ENCODE results near the gene CPNE6. TPM values are rescaled to one million over a fixed set of nuclear protein-coding genes. Genes with fewer than 3 reads are reported as not detected.

The CPNE6 gene
- total RNA-seq, 2 donors from 2014 or later: not detected

DNA sequence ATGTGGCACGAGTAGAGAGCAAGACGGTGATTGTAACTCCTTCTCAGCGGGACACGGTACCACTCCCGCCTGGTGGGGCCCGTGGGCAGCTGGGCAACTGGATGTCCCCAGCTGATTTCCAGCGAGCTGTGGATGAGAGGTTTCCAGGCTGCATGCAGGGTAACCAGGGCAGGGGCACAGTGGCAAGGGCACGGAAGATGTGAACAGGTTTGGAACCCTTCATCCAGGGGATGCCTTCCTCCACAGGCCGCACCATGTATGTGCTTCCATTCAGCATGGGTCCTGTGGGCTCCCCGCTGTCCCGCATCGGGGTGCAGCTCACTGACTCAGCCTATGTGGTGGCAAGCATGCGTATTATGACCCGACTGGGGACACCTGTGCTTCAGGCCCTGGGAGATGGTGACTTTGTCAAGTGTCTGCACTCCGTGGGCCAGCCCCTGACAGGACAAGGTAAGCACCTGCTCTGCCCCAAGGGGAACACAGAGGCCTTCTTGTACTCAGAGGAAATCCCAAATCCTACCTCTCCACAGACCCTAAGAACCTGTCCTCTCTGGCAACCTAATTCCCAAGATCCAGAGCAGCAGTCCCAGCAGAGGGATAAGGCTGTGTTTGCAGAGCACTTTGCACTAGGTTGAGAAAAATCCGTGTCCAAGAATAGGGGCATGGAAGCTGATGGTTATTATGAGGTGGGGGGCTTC lies 27.0 kb downstream of the CPNE6 start:
- 87 to 88% methylated on average over 11 to 15 of the region's 16 CpGs for WGBS, 2 donors
- Histone ChIP-seq H3K36me3 (replicated peaks in 1 of 2; ENCODE audit: insufficient read depth in 1 of 2, low read depth in 2 of 2) (peaks cover 0 to under 1% of the 10 kb centered on the region in 2 donors), H3K4me1 (peaks cover 57% of the 10 kb centered on the region), H3K27me3 (no peaks in the 10 kb centered on the region), H3K9me3 (no peaks in the 10 kb centered on the region), H3K27ac (peak overlapping the region; percentile 56 to 82 (median 71)), H3K4me3 (no peak overlapping the region)
- no peak for ATAC-seq
- DNase-seq: no peak
- intact Hi-C loops (cut with DNase I): no loop called here
- no peak for TF ChIP-seq POLR2A (IDR thresholded peaks at IDR 0.05)
- TF ChIP-seq, protein P1, sequence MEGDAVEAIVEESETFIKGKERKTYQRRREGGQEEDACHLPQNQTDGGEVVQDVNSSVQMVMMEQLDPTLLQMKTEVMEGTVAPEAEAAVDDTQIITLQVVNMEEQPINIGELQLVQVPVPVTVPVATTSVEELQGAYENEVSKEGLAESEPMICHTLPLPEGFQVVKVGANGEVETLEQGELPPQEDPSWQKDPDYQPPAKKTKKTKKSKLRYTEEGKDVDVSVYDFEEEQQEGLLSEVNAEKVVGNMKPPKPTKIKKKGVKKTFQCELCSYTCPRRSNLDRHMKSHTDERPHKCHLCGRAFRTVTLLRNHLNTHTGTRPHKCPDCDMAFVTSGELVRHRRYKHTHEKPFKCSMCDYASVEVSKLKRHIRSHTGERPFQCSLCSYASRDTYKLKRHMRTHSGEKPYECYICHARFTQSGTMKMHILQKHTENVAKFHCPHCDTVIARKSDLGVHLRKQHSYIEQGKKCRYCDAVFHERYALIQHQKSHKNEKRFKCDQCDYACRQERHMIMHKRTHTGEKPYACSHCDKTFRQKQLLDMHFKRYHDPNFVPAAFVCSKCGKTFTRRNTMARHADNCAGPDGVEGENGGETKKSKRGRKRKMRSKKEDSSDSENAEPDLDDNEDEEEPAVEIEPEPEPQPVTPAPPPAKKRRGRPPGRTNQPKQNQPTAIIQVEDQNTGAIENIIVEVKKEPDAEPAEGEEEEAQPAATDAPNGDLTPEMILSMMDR (IDR thresholded peaks at IDR 0.05): no peak

DNA sequence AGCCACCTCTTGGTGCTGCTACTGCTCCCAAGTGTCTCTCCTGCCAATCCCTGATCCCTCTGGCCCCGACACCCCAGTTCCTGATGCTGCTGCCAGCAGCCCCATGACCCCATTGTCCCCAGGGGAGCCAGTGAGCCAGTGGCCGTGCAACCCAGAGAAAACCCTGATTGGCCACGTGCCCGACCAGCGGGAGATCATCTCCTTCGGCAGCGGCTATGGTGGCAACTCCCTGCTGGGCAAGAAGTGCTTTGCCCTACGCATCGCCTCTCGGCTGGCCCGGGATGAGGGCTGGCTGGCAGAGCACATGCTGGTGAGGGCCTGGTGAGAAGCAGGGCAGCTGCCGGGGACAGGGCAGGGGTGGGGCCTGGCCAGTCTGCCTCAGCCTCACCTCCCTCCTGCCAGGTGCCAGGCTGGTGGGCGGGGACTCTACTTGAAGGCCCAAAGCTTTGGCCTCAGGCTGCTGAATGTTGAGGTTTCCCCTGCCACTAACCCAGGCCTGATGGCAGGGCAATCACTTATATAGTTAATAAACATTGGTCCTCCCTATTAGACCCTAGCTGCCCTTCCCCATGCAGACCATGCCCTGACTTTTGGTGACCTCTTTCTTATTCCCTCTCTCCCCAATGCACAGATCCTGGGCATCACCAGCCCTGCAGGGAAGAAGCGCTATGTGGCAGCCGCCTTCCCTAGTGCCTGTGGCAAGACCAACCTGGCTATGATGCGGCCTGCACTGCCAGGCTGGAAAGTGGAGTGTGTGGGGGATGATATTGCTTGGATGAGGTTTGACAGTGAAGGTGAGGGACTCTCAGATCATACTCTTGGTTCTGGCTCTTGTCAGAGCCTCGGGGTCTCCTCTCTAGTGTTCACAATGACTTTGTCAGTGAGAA lies 27.8 kb downstream of the CPNE6 start:
- peaks cover 51% of the 10 kb centered on the region for H3K4me1 ChIP-seq
- H3K27me3 ChIP-seq: no peaks in the 10 kb centered on the region
- ATAC-seq: peak; percentile 89
- no peaks in the 10 kb centered on the region for H3K9me3 ChIP-seq
- intact Hi-C loops (cut with DNase I): no loop called here
- peak in 2 of 3 donors; percentile 43 to 48 for TF ChIP-seq POLR2A (IDR thresholded peaks at IDR 0.05)
- TF ChIP-seq, protein P1 (IDR thresholded peaks at IDR 0.05): peak in 4 of 7 experiments; percentile 13 to 27 (median 24)
- peaks cover 0 to 5% of the 10 kb centered on the region in 2 donors for H3K36me3 ChIP-seq (replicated peaks in 1 of 2; ENCODE audit: insufficient read depth in 1 of 2, low read depth in 2 of 2)
- WGBS, 2 donors: 37 to 60% methylated on average over 3 to 17 of the region's 17 CpGs
- DNase-seq: peak; percentile 95 to 97 (median 96)
- H3K27ac ChIP-seq: peak overlapping the region; percentile 56 to 82 (median 71)
- H3K4me3 ChIP-seq: no peak overlapping the region

DNA sequence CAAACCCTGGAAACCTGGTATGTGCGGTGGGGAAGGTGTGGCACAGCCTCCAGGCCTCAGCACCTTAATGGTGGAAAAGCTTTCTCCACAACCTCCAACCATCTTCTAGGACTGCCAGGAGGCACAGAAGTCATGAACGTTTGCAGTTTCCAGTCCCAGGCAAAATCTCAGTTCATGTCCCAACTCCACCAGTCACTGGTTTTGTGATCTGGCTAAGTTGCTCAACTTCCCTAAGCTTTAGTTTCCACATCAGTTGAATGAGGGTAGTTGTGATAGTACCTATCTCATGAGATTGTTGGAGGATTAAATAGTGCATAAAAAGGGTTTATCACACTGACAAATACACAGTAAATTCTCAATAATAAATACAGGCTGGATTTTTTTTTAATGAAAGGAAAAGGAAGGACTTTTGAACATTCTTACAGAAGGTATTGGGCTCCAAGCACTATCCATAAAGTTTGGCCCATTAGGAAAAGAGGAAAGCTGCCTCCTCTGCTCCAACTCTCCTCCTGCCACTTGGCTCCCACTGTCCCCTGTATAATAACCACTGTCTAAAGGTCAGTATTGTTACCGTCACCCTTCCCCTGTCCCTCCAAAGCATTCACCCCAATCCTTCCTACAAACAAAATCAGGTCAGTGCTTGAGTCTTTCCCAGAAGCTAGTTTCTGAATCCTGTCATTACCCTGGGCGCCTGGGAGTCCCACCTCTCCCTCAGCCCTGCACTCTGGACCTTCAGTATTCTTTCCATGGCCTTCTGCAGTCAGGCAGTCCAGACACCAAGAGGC lies 29.0 kb downstream of the CPNE6 start:
- DNase-seq: no peak
- intact Hi-C loops (cut with DNase I): no loop called here
- H3K27ac ChIP-seq: peak overlapping the region in 1 of 4 donors; percentile 12
- H3K4me3 ChIP-seq: no peak overlapping the region
- peaks cover 43% of the 10 kb centered on the region for H3K4me1 ChIP-seq
- H3K9me3 ChIP-seq: no peaks in the 10 kb centered on the region
- whole genome bisulfite sequencing, 2 donors: 68 to 80% methylated on average over 4 of the region's 4 CpGs
- no peak for TF ChIP-seq POLR2A (IDR thresholded peaks at IDR 0.05)
- TF ChIP-seq, protein P1 (IDR thresholded peaks at IDR 0.05): no peak
- ATAC-seq: no peak
- peaks cover 0 to 5% of the 10 kb centered on the region in 2 donors for H3K36me3 ChIP-seq (replicated peaks in 1 of 2; ENCODE audit: insufficient read depth in 1 of 2, low read depth in 2 of 2)
- H3K27me3 ChIP-seq: no peaks in the 10 kb centered on the region

DNA sequence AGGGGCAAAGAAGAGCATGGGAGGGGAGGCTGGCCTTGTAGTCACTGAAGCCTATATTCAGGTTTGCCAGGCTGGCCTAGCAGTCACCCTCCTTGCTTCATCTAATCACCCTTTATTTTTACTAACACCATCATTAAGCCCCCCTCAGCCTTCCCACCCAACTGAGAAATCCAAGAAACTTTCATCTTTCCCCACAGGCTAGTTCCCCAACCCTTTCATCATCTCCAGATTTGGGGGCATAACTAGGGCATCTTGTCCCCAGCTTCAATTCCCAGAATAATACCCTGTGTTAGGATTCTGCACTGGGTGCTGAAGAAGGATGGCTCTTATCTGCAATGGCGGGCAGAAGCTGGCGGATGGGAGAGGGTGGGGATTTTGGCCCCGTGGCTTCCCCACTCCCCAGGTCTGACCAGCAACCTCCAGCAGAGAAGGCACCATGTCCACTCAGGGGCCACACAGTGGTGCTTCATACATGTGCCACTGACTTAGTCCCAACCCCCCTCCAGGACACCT lies 29.7 kb downstream of the CPNE6 start:
- Histone ChIP-seq H3K4me1 (peaks cover 37% of the 10 kb centered on the region), H3K27ac (peak overlapping the region in 1 of 4 donors; percentile 12), H3K27me3 (no peaks in the 10 kb centered on the region), H3K9me3 (no peaks in the 10 kb centered on the region), H3K36me3 (replicated peaks in 1 of 2; ENCODE audit: insufficient read depth in 1 of 2, low read depth in 2 of 2) (peaks cover 0 to 5% of the 10 kb centered on the region in 2 donors), H3K4me3 (no peak overlapping the region)
- ATAC-seq (no peak), DNase-seq (no peak)
- TF ChIP-seq POLR2A (IDR thresholded peaks at IDR 0.05): no peak
- TF ChIP-seq, protein P1 (IDR thresholded peaks at IDR 0.05): no peak
- 68 to 90% methylated on average over 3 of the region's 3 CpGs for WGBS, 2 donors
- intact Hi-C loops (cut with DNase I): no loop called here
